NCI-H524 (cell line): ENCODE measurements around the gene STK25.
"Not testable (repeated sequence)": the region's sequence is repeated elsewhere in the genome, so short reads cannot be mapped to it uniquely, and the experiment has no call there.

ENCODE experiments used
- DNase-seq, 2 experiments: peaks; one replicate each; lab custom pipeline; 2025; lab: John Stamatoyannopoulos, UW

Gene STK25

GRCh38 chr2:241539616-241540374, 31.4 kb upstream of the STK25 start:
- DNase-seq: no peak

GRCh38 chr2:241538838-241539615, 30.6 kb upstream of the STK25 start:
- DNase-seq: no peak

- DNase-seq: no peak
Measured at GRCh38 chr2:241535871-241536655, 27.7 kb upstream of the STK25 start.

GRCh38 chr2:241534701-241535375, 26.5 kb upstream of the STK25 start:
- DNase-seq: no peak

- DNase-seq: no peak
Measured at GRCh38 chr2:241534293-241534692, 25.9 kb upstream of the STK25 start.

- DNase-seq: no peak
Measured at GRCh38 chr2:241532733-241533601, 24.6 kb upstream of the STK25 start.

- DNase-seq: no peak
Measured at GRCh38 chr2:241532168-241532567, 23.8 kb upstream of the STK25 start.

- no peak for DNase-seq
Measured at GRCh38 chr2:241531161-241531722, 22.9 kb upstream of the STK25 start.

- DNase-seq: no peak
Measured at GRCh38 chr2:241530571-241530970, 22.2 kb upstream of the STK25 start.

- DNase-seq: not testable (repeated sequence)
Measured at GRCh38 chr2:241525818-241526780, 17.7 kb upstream of the STK25 start.

- no peak for DNase-seq
Measured at GRCh38 chr2:241522477-241522876, 14.1 kb upstream of the STK25 start.

GRCh38 chr2:241519669-241520068, 11.3 kb upstream of the STK25 start:
- peak in 1 of 2 experiments; percentile 18 for DNase-seq

GRCh38 chr2:241517297-241517696, 8.9 kb upstream of the STK25 start:
- DNase-seq: no peak

- no peak for DNase-seq
Measured at GRCh38 chr2:241516520-241516965, 8.2 kb upstream of the STK25 start.

- no peak for DNase-seq
Measured at GRCh38 chr2:241514986-241515737, 6.8 kb upstream of the STK25 start.

- no peak for DNase-seq
Measured at GRCh38 chr2:241514553-241514952, 6.2 kb upstream of the STK25 start.

GRCh38 chr2:241511091-241511741, 2.8 kb upstream of the STK25 start:
- DNase-seq: no peak

- no peak for DNase-seq
Measured at GRCh38 chr2:241509155-241509784, 886 bp upstream of the STK25 start.
